ENCODE results near the gene ACTR5. TPM values are rescaled to one million over a fixed set of nuclear protein-coding genes. Genes with fewer than 3 reads are reported as not detected.

The ACTR5 gene
- total RNA-seq, 4 donors from 2014 or later = 8.9 to 15.0 (median 12.2) TPM

DNA sequence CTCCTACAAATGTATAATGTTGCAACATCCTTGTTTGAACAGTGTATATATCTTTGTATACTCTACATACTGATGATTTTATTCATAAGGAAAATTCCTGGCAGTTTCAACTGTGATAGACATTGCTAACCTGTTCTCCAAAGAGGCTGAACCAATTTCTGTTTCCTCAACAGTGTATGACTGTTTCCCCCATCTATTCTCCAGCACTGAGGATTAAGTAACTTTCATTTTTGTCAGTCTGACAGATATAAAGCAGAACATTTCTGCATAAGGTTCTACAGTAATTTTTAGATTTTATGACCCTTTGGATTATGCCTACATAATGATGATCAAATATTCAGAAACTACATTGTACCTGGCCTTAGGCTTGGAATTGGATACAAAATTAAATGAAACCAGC lies 67.2 kb downstream of the ACTR5 start:
- Histone ChIP-seq H3K27me3 (peaks cover 4% of the 10 kb centered on the region), H3K27ac (no peak overlapping the region), H3K4me1 (no peaks in the 10 kb centered on the region), H3K36me3 (no peaks in the 10 kb centered on the region), H3K9me3 (no peaks in the 10 kb centered on the region), H3K4me3 (no peak overlapping the region)
- DNase-seq (ENCODE audit: low spot score in 2 of 2) = no peak
- no peak for TF ChIP-seq CTCF (IDR thresholded peaks at IDR 0.05)
- no peak for TF ChIP-seq POLR2A (IDR thresholded peaks at IDR 0.05)
- TF ChIP-seq EP300 (IDR thresholded peaks at IDR 0.05) = no peak
- no peak for TF ChIP-seq POLR2AphosphoS5 (IDR thresholded peaks at IDR 0.05)

DNA sequence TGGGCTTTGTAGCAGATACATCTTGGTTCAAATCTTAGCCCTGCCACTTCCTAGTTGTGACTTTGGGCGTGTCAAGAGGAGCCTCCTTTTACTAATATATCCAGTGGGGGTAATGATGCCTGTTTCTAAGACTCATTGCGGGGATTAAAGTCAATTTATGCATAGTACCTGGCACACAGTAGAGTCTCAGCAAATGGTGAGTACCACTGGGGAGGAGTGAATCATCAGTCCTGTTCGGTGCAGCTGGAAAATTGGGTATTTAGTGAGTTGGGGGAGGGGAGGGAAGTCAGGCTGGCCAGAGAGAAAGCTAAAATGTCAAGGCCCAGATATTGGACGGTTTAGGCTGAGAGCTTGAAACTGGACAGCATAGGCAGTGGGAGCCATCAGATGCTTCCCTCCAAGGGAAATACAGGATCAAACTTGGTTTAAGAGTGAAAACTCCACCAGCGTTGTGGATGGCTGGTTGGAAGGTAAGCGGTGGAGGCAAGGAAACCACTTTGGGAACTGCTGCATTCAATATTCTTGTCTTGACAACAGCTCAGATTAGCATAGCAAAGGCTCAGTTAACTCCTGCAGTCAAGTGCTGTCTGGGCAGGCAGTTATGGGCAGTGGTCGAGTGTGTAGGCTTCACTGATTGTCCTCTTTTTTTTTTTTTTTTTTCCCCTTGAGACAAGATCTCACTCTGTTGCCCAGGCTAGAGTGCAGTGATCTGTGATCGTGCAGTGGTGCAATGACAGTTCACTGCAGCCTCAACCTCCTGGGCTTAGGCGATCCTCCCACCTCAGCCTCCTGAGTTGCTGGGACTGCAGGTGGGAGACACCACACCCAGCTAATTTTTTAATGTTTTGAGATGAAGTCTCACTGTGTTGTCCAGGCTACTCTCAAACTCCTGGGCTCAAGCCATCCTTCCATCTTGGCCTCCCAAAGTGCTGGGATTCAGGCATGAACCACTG lies 70.1 kb downstream of the ACTR5 start:
- H3K4me1 ChIP-seq = no peaks in the 10 kb centered on the region
- no peak overlapping the region for H3K4me3 ChIP-seq
- peaks cover 9% of the 10 kb centered on the region for H3K27me3 ChIP-seq
- H3K36me3 ChIP-seq = no peaks in the 10 kb centered on the region
- H3K9me3 ChIP-seq = no peaks in the 10 kb centered on the region
- DNase-seq (ENCODE audit: low spot score in 2 of 2) = no peak
- TF ChIP-seq EP300 (IDR thresholded peaks at IDR 0.05) (no peak), CTCF (IDR thresholded peaks at IDR 0.05) (no peak), POLR2AphosphoS5 (IDR thresholded peaks at IDR 0.05) (no peak), POLR2A (IDR thresholded peaks at IDR 0.05) (no peak)
- no peak overlapping the region for H3K27ac ChIP-seq
- 76% methylated on average over 9 of the region's 9 CpGs for WGBS

Other genes with a start within 250 kb of the ACTR5 start
- gene ADIG, start 167.3 kb upstream of the ACTR5 start, total RNA-seq = not detected
- 100 to 1,000 TPM in 2 of 4 donors, 10 to 100 TPM in 2; 30.2 to 139 (median 74.5) TPM for gene ARHGAP40, start 146.7 kb upstream of the ACTR5 start, total RNA-seq
- not detected for gene SLC32A1, start 24.0 kb upstream of the ACTR5 start, total RNA-seq
- gene PPP1R16B, start 57.2 kb downstream of the ACTR5 start, total RNA-seq = 1 to 10 TPM in 3 of 4 donors, under 1 TPM in 1; 0.87 to 5.6 (median 3.6) TPM
- gene FAM83D, start 178.0 kb downstream of the ACTR5 start, total RNA-seq = 10 to 100 TPM in 2 of 4 donors, 1 to 10 TPM in 2; 3.9 to 15.8 (median 11.6) TPM
- gene DHX35, start 213.9 kb downstream of the ACTR5 start, total RNA-seq = 10 to 100 TPM in 2 of 4 donors, 1 to 10 TPM in 2; 8.4 to 22.9 (median 11.9) TPM